ENCODE data around the gene IQGAP3. TPM values are rescaled to one million over a fixed set of nuclear protein-coding genes. Genes with fewer than 3 reads are reported as not detected.

The IQGAP3 gene
- total and polyA plus RNA-seq, 2 experiments from 2014 or later = 11.9 to 31.8 TPM

DNA sequence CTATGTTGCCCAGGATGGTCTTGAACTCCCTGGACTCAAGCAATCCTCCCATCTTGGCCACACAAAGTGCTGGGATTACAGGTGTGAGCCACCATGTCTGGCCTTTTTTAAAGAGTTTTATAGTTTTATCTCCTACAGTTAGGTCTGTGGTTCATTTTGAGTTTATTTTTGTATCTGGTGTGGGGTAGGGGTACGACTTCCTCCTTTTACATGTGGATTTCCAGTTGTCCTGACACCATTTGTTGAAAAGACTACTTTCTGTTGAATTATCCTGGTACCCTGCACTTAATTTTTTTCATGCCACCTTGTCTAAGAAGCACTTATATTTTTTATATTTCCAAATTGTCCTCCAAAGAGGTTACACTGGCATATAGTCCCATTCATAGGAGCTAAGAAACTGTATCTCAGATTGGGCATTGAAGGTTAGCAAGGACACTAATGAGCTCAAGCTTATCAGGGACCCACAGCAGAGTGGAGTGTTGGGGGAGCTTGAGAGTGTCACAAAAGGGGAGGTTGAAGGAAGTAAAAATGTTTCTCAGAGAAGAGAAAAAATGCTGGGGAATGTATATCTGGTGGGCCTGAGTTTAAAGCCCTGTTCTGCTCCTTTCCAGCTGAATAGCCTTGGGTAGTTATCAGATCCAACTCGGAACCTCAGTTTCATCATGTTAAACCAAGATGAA is 48.4 kb downstream of the IQGAP3 start:
- H3K4me3 Mint-ChIP-seq = no peak overlapping the region
- Histone ChIP-seq H2AFZ (no peak overlapping the region), H3K27me3 (ENCODE audit: insufficient read depth) (no peaks in the 10 kb centered on the region), H3K4me3 (no peak overlapping the region), H3F3A (replicated peaks; ENCODE audit: low read depth) (no peaks in the 10 kb centered on the region), H4K20me1 (replicated peaks; ENCODE audit: insufficient read depth) (no peaks in the 10 kb centered on the region; the same call in 1 of the 2 replicates), H3K79me2 (replicated peaks; ENCODE audit: insufficient read depth) (no peaks in the 10 kb centered on the region), H3K36me3 (ENCODE audit: insufficient read depth) (no peaks in the 10 kb centered on the region), H3K4me1 (ENCODE audit: insufficient read depth) (peaks cover 19% of the 10 kb centered on the region; the same call in 1 of the 2 replicates), H3K27ac (ENCODE audit: low read depth) (no peak overlapping the region), H3K9me2 (ENCODE audit: insufficient read depth) (no peaks in the 10 kb centered on the region), H3K4me2 (no peak overlapping the region)
- no peaks in the 10 kb centered on the region for H3K9me3 Mint-ChIP-seq
- H3K36me3 Mint-ChIP-seq (ENCODE audit: low read depth) = peaks cover 21% of the 10 kb centered on the region
- DNase-seq (ENCODE audit: low spot score) = no peak
- no peak overlapping the region for H3K27ac Mint-ChIP-seq
- TF ChIP-seq, protein P1, sequence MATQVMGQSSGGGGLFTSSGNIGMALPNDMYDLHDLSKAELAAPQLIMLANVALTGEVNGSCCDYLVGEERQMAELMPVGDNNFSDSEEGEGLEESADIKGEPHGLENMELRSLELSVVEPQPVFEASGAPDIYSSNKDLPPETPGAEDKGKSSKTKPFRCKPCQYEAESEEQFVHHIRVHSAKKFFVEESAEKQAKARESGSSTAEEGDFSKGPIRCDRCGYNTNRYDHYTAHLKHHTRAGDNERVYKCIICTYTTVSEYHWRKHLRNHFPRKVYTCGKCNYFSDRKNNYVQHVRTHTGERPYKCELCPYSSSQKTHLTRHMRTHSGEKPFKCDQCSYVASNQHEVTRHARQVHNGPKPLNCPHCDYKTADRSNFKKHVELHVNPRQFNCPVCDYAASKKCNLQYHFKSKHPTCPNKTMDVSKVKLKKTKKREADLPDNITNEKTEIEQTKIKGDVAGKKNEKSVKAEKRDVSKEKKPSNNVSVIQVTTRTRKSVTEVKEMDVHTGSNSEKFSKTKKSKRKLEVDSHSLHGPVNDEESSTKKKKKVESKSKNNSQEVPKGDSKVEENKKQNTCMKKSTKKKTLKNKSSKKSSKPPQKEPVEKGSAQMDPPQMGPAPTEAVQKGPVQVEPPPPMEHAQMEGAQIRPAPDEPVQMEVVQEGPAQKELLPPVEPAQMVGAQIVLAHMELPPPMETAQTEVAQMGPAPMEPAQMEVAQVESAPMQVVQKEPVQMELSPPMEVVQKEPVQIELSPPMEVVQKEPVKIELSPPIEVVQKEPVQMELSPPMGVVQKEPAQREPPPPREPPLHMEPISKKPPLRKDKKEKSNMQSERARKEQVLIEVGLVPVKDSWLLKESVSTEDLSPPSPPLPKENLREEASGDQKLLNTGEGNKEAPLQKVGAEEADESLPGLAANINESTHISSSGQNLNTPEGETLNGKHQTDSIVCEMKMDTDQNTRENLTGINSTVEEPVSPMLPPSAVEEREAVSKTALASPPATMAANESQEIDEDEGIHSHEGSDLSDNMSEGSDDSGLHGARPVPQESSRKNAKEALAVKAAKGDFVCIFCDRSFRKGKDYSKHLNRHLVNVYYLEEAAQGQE (IDR thresholded peaks at IDR 0.05; ENCODE audit: unreplicated experiment) = no peak
- TF ChIP-seq, protein P2, sequence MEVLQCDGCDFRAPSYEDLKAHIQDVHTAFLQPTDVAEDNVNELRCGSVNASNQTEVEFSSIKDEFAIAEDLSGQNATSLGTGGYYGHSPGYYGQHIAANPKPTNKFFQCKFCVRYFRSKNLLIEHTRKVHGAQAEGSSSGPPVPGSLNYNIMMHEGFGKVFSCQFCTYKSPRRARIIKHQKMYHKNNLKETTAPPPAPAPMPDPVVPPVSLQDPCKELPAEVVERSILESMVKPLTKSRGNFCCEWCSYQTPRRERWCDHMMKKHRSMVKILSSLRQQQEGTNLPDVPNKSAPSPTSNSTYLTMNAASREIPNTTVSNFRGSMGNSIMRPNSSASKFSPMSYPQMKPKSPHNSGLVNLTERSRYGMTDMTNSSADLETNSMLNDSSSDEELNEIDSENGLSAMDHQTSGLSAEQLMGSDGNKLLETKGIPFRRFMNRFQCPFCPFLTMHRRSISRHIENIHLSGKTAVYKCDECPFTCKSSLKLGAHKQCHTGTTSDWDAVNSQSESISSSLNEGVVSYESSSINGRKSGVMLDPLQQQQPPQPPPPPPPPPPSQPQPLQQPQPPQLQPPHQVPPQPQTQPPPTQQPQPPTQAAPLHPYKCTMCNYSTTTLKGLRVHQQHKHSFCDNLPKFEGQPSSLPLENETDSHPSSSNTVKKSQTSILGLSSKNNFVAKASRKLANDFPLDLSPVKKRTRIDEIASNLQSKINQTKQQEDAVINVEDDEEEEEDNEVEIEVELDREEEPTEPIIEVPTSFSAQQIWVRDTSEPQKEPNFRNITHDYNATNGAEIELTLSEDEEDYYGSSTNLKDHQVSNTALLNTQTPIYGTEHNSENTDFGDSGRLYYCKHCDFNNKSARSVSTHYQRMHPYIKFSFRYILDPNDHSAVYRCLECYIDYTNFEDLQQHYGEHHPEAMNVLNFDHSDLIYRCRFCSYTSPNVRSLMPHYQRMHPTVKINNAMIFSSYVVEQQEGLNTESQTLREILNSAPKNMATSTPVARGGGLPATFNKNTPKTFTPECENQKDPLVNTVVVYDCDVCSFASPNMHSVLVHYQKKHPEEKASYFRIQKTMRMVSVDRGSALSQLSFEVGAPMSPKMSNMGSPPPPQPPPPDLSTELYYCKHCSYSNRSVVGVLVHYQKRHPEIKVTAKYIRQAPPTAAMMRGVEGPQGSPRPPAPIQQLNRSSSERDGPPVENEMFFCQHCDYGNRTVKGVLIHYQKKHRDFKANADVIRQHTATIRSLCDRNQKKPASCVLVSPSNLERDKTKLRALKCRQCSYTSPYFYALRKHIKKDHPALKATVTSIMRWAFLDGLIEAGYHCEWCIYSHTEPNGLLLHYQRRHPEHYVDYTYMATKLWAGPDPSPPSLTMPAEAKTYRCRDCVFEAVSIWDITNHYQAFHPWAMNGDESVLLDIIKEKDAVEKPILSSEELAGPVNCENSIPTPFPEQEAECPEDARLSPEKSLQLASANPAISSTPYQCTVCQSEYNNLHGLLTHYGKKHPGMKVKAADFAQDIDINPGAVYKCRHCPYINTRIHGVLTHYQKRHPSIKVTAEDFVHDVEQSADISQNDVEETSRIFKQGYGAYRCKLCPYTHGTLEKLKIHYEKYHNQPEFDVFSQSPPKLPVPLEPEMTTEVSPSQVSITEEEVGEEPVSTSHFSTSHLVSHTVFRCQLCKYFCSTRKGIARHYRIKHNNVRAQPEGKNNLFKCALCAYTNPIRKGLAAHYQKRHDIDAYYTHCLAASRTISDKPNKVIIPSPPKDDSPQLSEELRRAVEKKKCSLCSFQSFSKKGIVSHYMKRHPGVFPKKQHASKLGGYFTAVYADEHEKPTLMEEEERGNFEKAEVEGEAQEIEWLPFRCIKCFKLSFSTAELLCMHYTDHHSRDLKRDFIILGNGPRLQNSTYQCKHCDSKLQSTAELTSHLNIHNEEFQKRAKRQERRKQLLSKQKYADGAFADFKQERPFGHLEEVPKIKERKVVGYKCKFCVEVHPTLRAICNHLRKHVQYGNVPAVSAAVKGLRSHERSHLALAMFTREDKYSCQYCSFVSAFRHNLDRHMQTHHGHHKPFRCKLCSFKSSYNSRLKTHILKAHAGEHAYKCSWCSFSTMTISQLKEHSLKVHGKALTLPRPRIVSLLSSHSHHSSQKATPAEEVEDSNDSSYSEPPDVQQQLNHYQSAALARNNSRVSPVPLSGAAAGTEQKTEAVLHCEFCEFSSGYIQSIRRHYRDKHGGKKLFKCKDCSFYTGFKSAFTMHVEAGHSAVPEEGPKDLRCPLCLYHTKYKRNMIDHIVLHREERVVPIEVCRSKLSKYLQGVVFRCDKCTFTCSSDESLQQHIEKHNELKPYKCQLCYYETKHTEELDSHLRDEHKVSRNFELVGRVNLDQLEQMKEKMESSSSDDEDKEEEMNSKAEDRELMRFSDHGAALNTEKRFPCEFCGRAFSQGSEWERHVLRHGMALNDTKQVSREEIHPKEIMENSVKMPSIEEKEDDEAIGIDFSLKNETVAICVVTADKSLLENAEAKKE (CRISPR knock-in tag; IDR thresholded peaks at IDR 0.05) = no peak
- TF ChIP-seq, protein P3, sequence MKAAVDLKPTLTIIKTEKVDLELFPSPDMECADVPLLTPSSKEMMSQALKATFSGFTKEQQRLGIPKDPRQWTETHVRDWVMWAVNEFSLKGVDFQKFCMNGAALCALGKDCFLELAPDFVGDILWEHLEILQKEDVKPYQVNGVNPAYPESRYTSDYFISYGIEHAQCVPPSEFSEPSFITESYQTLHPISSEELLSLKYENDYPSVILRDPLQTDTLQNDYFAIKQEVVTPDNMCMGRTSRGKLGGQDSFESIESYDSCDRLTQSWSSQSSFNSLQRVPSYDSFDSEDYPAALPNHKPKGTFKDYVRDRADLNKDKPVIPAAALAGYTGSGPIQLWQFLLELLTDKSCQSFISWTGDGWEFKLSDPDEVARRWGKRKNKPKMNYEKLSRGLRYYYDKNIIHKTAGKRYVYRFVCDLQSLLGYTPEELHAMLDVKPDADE (IDR thresholded peaks at IDR 0.05) = no peak
- TF ChIP-seq CREB1 (CRISPR knock-in tag; IDR thresholded peaks at IDR 0.05; ENCODE audit: low read depth) = no peak
- TF ChIP-seq POLR2AphosphoS5 (IDR thresholded peaks at IDR 0.05; ENCODE audit: low read depth) = no peak
- no peak for TF ChIP-seq ZNF331 (CRISPR knock-in tag; IDR thresholded peaks at IDR 0.05; ENCODE audit: low read depth)
- TF ChIP-seq JUNB (IDR thresholded peaks at IDR 0.05; ENCODE audit: unreplicated experiment) = no peak
- TF ChIP-seq NANOG (IDR thresholded peaks at IDR 0.05; ENCODE audit: borderline replicate concordance) = no peak
- TF ChIP-seq, protein P4, sequence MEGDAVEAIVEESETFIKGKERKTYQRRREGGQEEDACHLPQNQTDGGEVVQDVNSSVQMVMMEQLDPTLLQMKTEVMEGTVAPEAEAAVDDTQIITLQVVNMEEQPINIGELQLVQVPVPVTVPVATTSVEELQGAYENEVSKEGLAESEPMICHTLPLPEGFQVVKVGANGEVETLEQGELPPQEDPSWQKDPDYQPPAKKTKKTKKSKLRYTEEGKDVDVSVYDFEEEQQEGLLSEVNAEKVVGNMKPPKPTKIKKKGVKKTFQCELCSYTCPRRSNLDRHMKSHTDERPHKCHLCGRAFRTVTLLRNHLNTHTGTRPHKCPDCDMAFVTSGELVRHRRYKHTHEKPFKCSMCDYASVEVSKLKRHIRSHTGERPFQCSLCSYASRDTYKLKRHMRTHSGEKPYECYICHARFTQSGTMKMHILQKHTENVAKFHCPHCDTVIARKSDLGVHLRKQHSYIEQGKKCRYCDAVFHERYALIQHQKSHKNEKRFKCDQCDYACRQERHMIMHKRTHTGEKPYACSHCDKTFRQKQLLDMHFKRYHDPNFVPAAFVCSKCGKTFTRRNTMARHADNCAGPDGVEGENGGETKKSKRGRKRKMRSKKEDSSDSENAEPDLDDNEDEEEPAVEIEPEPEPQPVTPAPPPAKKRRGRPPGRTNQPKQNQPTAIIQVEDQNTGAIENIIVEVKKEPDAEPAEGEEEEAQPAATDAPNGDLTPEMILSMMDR (conservative IDR thresholded peaks at IDR 0.05; ENCODE audit: low read depth in 2 of 2) = no peak
- no peak for TF ChIP-seq ZNF114 (CRISPR knock-in tag; IDR thresholded peaks at IDR 0.05)
- no peak for TF ChIP-seq EZH2phosphoT487 (IDR thresholded peaks at IDR 0.05; ENCODE audit: unreplicated experiment)
- no peak for TF ChIP-seq STAT1 (IDR thresholded peaks at IDR 0.05; ENCODE audit: unreplicated experiment)
- no peak for TF ChIP-seq EZH2 (IDR thresholded peaks at IDR 0.05; ENCODE audit: low read depth, unreplicated experiment)
- H3K27me3 Mint-ChIP-seq (ENCODE audit: insufficient read depth, low read depth, poor library complexity) = peaks cover 6% of the 10 kb centered on the region
- peaks cover 22% of the 10 kb centered on the region for H3K4me1 Mint-ChIP-seq
- no peak for ATAC-seq

Data from GM23338 (cell line).